HG03175 (cell line): Measurements from ENCODE around the gene FBLIM1.
A peak's percentile ranks its signal among the peaks of the same experiment; 100 is the strongest.
"Not testable (repeated sequence)": the region's sequence is repeated elsewhere in the genome, so short reads cannot be mapped to it uniquely, and the experiment has no call there.

Experiments used
- ATAC-seq: cut with Tn5 transposase; IDR thresholded peaks from one replicate; pipeline ENCODE4 v1.9.1; 2021; ENCODE audit warnings: mild to moderate bottlenecking, moderate library complexity; ENCODE audit not compliant: unreplicated experiment

The FBLIM1 gene

GRCh38 chr1:15803380-15803779 lies 44.8 kb downstream of the FBLIM1 start:
- ATAC-seq, result no peak

DNA sequence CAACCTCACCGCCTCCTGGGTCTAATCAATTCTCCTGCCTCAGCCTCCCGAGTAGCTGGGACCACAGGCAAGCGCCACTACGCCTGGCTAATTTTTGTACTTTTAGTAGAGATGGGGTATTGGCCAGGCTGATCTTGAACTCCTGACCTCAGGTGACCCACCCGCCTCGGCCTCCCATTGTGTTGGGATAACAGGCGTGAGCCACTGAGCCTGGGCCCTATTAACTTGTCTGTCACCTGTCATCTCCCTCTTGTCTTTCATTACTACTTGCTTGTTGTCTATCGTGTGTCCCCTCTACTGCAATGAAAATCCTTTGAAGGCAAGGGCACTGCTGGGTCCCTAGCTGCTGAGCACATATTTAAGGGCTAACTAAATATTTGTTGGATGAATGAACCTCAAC lies 45.5 kb downstream of the FBLIM1 start:
- no peak for ATAC-seq

DNA sequence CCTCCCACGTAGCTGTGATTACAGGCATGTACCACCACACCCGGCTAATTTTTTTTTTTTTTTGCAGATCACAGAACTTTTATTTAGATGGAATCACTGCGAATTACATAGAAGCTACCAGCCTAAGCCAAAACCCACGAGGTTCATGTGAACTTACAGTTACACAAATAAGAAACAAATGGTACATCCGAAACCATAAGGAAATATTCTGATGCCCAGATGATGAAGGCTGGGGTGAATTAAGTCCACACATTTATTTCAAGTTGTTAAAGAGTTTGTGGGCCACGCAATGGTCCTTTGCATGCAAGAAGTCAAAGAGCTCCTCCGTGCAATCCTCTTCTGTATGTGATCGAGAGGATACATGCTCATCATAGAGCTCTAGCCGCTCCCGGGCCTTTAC lies 48.5 kb downstream of the FBLIM1 start:
- no peak for ATAC-seq

GRCh38 chr1:15807549-15807948 lies 49.0 kb downstream of the FBLIM1 start, which contains the start of gene UQCRHL:
UQCRHL (minus strand) TSS chr1:15807649; CDS start chr1:15807649, 0 bp downstream.
- not testable (repeated sequence) for ATAC-seq

DNA sequence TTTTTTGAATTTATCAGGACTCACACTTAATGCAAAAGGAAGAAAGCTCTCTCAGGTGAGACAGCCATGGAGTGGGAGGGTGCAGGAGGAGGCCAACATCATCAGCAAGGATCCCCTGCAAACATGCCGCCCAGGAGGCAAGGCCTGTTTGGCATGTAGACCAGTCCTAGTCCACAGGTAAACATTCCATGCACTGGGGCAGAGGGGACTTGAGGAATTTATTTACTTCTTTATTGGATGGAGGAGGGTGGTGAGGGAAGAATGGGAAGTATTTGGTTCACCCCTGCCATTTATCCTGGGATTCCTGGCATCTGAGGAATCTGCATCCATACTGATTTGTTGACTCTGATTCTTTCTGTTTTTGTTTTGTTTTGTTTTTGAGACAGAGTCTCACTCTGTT lies 50.4 kb downstream of the FBLIM1 start:
- ATAC-seq, result no peak

DNA sequence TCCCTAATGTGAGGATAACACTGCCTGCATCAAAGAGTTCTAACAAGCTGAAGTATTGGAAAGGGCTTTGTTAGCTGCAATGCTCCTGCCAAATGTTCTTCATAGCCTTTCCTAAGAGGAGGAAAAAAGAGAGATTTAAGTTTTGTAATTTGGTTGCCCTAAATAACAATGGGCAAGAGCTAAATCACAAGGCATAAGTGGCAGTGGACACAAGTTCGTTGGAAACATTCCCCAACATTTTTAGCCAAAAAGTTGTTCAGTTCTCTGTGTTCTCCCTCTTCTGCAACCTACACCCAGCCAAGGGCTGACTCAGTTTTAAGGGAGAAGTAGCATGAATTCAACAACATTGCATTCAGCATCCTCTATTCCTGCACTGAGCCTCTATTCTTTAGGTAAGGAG lies 51.5 kb downstream of the FBLIM1 start:
- no peak for ATAC-seq

DNA sequence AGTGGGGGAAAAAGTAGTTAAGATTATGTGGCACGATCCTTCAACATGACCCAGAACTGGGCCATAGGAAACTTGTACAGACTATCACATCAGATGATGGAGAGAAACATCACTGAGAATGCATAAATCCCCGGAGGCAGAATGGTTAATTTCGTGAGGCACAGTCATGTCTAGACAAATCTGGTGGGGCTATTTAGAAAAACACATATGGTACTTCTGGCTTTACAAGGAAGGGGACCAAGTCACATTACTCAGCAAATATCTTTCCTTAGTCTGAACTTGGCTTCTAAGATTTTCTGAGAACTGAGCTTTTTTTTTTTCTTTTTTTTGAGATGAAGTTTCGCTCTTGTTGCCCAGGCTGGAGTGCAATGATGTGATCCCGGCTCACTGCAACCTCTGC lies 58.1 kb downstream of the FBLIM1 start:
- no peak for ATAC-seq

DNA sequence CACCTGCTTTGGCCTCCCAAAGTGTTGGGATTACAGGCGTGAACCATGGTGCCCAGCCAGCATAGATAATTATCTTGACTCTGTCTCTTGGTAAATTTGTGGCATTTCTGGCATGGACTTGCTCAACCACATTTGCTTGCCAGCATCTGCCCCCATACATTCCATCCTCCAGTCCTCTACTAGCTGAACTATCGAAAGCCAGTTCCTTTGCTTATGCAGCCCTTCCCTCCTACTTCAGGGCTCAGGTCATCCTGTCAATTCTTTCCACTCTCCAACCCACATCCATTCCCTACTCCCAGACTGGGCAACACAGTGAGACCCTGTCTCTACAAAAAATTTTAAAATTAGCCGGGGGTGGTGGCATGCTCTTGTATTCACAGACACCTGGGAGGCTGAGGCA lies 61.9 kb downstream of the FBLIM1 start:
- no peak for ATAC-seq

DNA sequence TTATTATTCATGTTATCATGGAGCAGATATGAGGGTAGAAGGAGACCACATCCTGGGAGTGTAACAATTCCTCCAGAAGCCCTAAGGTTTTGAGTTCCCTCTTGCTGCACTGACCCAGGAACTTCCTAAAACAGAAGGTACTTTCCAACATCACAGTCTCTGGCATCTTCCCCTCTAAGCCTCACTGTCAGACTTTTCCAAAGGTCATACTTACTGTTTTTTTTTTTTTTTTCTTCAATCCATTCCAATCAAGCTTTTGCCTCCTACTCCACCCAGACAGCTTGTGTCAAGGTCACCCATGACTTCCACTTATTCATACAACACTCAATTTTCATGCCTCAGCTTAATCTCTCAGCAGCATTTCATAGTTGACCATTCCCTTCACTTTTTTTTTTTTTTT lies 67.2 kb downstream of the FBLIM1 start:
- no peak for ATAC-seq

DNA sequence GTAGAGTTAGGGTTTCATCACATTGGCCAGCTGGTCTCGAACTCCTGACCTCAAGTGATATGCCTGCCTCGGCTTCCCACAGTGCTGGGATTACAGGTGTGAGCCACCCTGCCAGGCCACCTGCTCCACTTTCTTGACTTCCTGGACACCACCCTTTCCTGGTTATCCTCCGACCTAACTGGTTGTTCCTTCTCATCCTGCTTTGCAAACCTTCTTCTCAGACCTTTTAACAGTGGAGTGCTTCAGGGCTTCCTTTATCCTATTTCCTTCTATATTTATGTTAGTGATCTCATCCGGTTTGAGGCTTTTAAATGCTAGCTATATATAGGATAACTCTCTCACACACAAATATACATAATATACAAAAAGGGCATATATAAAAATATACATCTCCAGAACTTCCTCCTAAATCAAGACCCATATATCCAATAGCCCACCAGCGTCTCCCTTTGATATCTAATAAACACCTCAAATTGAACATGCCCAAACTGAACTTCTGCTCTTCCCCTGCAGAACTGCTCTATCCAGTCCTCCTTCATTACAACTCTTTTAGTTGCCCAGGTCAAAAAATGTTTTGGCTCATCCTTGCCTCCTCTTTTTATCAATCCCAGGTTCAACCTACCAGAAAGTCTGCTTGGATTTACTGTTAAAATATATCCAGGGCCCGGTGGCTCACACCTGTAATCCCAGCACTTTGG lies 68.4 kb downstream of the FBLIM1 start:
- ATAC-seq, result no peak

- ATAC-seq, result not testable (repeated sequence)
Measured at GRCh38 chr1:15827567-15827966, 69.0 kb downstream of the FBLIM1 start.

DNA sequence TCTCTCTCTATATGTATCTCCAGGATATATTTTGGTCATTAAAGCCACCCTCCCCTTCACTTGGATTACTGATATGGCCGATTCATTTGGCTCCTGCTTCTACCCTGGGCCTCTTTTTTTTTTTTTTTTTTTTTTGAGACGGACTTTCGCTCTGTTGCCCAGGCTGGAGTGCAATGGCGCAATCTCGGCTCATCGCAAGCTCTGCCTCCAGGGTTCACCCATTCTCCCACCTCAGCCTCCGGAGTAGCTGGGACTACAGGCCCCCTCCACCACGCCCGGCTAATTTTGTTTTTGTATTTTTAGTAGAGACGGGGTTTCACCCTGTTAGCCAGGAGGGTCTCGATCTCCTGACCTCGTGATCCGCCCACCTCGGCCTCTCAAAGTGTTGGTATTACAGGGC lies 70.3 kb downstream of the FBLIM1 start:
- not testable (repeated sequence) for ATAC-seq

DNA sequence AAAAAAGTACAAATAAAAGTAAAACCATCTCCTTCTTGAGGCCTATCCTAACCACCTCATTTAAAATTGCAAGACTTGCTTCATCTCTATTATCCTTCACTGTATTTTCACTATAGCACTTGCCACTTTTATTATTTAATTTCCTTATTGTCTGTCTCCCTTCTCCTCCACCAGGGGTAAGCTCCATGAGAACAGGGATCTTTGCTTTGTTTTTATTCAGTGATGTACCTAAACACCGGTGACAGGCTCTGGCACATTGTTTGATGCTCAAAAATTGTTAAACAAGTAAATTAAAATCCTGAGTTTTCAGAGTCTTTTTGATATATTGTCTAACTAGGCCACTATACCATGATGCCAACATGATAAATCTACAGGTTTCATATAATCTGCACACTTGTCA lies 71.7 kb downstream of the FBLIM1 start:
- ATAC-seq, result no peak

DNA sequence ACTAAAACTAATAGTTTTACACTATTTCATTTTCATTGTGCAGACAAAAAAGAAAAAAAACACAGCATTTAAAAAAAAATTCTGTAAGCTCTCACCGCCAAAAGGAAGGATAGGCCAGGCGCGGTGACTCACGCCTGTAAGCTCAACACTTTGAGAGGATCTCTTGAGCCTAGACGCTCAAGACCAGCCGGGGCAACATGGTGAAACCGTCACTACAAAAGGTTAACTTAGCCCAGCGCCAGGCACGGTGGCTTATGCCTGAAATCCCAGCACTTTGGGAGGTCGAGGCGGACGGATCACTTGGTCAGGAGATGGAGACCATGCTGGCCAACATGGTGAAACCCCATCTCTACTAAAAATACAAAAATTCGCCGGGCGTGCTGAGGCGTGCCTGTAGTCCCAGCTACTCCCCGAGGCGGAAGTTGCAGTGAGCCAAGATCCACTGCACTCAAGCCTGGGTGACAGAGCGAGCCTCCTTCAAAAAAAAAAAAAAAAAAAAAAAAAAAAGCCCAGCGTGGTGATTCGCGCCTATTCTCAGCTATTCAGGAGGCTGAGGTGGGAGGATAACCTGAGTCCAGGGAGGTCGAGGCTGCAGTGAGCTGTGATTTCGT lies 74.6 kb downstream of the FBLIM1 start:
- ATAC-seq, result no peak

GRCh38 chr1:15833842-15834405 lies 75.3 kb downstream of the FBLIM1 start:
- no peak for ATAC-seq

DNA sequence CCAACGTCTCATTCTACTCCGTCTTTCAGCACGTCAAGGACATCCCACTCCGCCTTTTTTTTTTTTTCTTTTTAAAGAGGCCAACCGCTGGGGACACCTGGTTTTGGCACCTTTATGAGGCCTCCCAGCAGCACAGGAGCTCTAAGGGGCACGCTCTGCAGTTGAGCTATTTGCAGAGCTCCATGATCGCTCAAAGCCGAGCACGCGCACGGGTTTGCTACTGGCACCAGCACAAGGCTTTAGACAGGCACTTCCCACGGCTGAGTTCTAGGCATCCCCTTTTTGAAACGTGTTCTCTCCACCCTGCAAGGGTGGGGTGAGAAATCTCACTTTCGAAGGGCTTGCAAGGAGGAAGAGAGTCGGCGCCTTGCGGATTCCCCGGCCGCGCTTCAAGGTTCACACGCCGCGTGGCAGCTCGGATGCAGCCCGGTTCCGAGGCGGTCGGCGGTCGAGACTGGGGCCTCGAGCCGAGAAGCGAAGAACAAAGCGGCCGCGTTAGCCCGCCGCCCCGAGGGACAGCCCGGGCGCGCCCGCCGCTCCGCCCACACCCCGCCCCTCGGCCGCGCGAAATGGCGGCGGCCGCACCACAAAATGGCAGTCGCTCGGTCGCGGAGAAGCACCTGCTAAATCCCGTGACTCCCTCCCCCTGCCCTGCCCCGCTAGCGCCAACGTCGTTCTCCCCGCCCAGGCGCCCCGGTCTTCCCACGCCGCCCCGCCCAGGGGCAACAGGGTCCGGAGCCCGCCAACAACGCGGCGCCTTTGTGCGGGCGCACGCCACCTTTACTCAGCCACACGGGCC lies 76.0 kb downstream of the FBLIM1 start:
- ATAC-seq, result peak; percentile 50

- peak; percentile 4 for ATAC-seq
Measured at GRCh38 chr1:15835205-15835740, 76.7 kb downstream of the FBLIM1 start.

- ATAC-seq, result peak; percentile 46
Measured at GRCh38 chr1:15835741-15836510, 77.3 kb downstream of the FBLIM1 start.
